Prostate gland (tissue), 2 donors: ENCODE measurements around the gene ST3GAL2. TPM values are rescaled to one million over a fixed set of nuclear protein-coding genes. Genes with fewer than 3 reads are reported as not detected.

ENCODE experiments used
- DNase-seq: peaks from one replicate; pipeline ENCODE4 v3.0.0-alpha.2; 2019; ENCODE audit warnings: low spot score
- H3K27ac ChIP-seq, 2 donors: fragments of 200-600 bp; sonication (generic); 2 replicates each; pipeline ENCODE4 v1.5.1; 2017 to 2019
- H3K27me3 ChIP-seq: fragments of 200-600 bp; sonication (generic); replicated peaks from 2 replicates; pipeline ENCODE4 v1.5.1; 2019; ENCODE audit not compliant: insufficient read depth
- H3K36me3 ChIP-seq, 2 donors: fragments of 200-600 bp; sonication (generic); 1 replicate in 1 of 2; 2 replicates in 1 of 2; pipeline versions ENCODE4 v1.5.1 to v1.8.1; 2017 to 2019
- H3K4me1 ChIP-seq: fragments of 200-600 bp; sonication (generic); replicated peaks from 2 replicates; pipeline ENCODE4 v1.5.1; 2019
- H3K4me3 ChIP-seq, 2 donors: fragments of 200-600 bp; sonication (generic); 2 replicates each; pipeline ENCODE4 v1.5.1; 2017 to 2019
- H3K9me3 ChIP-seq: fragments of 200-600 bp; sonication (generic); 2 replicates; pipeline ENCODE4 v1.5.1; 2017
- CTCF ChIP-seq, 4 experiments: fragments of 200-600 bp in 2 of 4; fragments of 450-650 bp in 2 of 4; sonication (generic) in 2 of 4; IDR thresholded peaks; 1 replicate in 3 of 4; 2 replicates in 1 of 4; pipeline ENCODE4 v1.5.1; 2016 to 2019; ENCODE audit warnings: antibody characterized with exemption in 4 of 4, mild to moderate bottlenecking in 2 of 4, moderate library complexity in 2 of 4
- POLR2A ChIP-seq: fragments of 450-650 bp; IDR thresholded peaks from one replicate; pipeline ENCODE4 v1.6.1; 2016; ENCODE audit warnings: antibody characterized with exemption, mild to moderate bottlenecking
- POLR2AphosphoS5 ChIP-seq: sonication (generic); formaldehyde crosslinking; IDR thresholded peaks from one replicate; pipeline ENCODE4 v1.6.1; 2017; ENCODE audit warnings: antibody characterized with exemption
- WGBS: methylation state at CpG from one replicate; pipeline ENCODE4 v1.1.5; 2018; 5-methylcytosine and 5-hydroxymethylcytosine counted together
- intact Hi-C: fragments of 100-400 bp; cut with DNase I; formaldehyde crosslinking; loops from one replicate; pipeline ENCODE4 v1.14.2; 2022
- total RNA-seq, 2 donors: library from RNA; depleted of rRNA; stranded (reverse); fragments of >200 nt; gene quantifications; one replicate each; pipeline ENCODE4 v1.1.0, GENCODE V29; 2016

The ST3GAL2 gene
- total RNA-seq, 2 donors from 2014 or later = 8.7 to 54.5 TPM

- Histone ChIP-seq H3K27me3 (no peaks in the 10 kb centered on the region), H3K36me3 (no peaks in the 10 kb centered on the region), H3K27ac (peak overlapping the region; percentile 72 to 79), H3K4me1 (no peaks in the 10 kb centered on the region), H3K4me3 (peak overlapping the region; percentile 61 to 70), H3K9me3 (no peaks in the 10 kb centered on the region)
- intact Hi-C loops = loop anchor here (5.0 kb wide), 3 partner anchors 34 to 76 kb away; partner anchors contain the start of genes DDX19A and ST3GAL2
- no peak for DNase-seq
- 15% methylated on average over 47 of the region's 47 CpGs for WGBS
- no peak for TF ChIP-seq POLR2A
- no peak for TF ChIP-seq POLR2AphosphoS5
- no peak for TF ChIP-seq CTCF (IDR thresholded peaks at IDR 0.05)
Observed at GRCh38 chr16:70381604-70382342, 57.1 kb downstream of the ST3GAL2 start.

- peak; percentile 95 for TF ChIP-seq POLR2AphosphoS5
- TF ChIP-seq CTCF (IDR thresholded peaks at IDR 0.05) = peak in 2 of 4 experiments; percentile 13 to 34
- TF ChIP-seq POLR2A = peak; percentile 80
- H3K4me3 ChIP-seq = peak overlapping the region; percentile 61 to 70
- H3K27ac ChIP-seq = peak overlapping the region; percentile 72 to 79
- 0% methylated on average over 47 of the region's 52 CpGs for WGBS
- DNase-seq = peak; percentile 97
- no peaks in the 10 kb centered on the region for H3K36me3 ChIP-seq
- intact Hi-C loops = loop anchor here (5.0 kb wide), 3 partner anchors 34 to 76 kb away; partner anchors contain the start of genes DDX19A and ST3GAL2
- no peaks in the 10 kb centered on the region for H3K9me3 ChIP-seq
- no peaks in the 10 kb centered on the region for H3K4me1 ChIP-seq
- no peaks in the 10 kb centered on the region for H3K27me3 ChIP-seq
Observed at GRCh38 chr16:70380919-70381603, 57.8 kb downstream of the ST3GAL2 start.

- no peaks in the 10 kb centered on the region for H3K9me3 ChIP-seq
- peaks cover 0 to 4% of the 10 kb centered on the region in 2 donors for H3K36me3 ChIP-seq
- under 1% methylated on average over 25 of the region's 31 CpGs for WGBS
- DNase-seq = peak; percentile 20
- peak overlapping the region; percentile 72 to 79 for H3K27ac ChIP-seq
- TF ChIP-seq POLR2A (no peak), POLR2AphosphoS5 (no peak), CTCF (IDR thresholded peaks at IDR 0.05) (no peak)
- no peaks in the 10 kb centered on the region for H3K4me1 ChIP-seq
- H3K4me3 ChIP-seq = peak overlapping the region; percentile 61 to 70
- no peaks in the 10 kb centered on the region for H3K27me3 ChIP-seq
- intact Hi-C loops = loop anchor here (5.0 kb wide), 3 partner anchors 33 to 77 kb away; partner anchors contain the start of genes DDX19A and ST3GAL2
Observed at GRCh38 chr16:70380248-70380918, 58.5 kb downstream of the ST3GAL2 start.

- H3K4me1 ChIP-seq = no peaks in the 10 kb centered on the region
- no peak for DNase-seq
- H3K27ac ChIP-seq = no peak overlapping the region
- no peaks in the 10 kb centered on the region for H3K27me3 ChIP-seq
- TF ChIP-seq POLR2A = no peak
- no peak for TF ChIP-seq CTCF (IDR thresholded peaks at IDR 0.05)
- no peaks in the 10 kb centered on the region for H3K9me3 ChIP-seq
- WGBS = 84% methylated on average over 13 of the region's 13 CpGs
- intact Hi-C loops = no loop called here
- peaks cover 0 to 4% of the 10 kb centered on the region in 2 donors for H3K36me3 ChIP-seq
- no peak overlapping the region for H3K4me3 ChIP-seq
Observed at GRCh38 chr16:70378869-70379493, 59.9 kb downstream of the ST3GAL2 start.
